Measurements from ENCODE around the gene WWC2.

DNA sequence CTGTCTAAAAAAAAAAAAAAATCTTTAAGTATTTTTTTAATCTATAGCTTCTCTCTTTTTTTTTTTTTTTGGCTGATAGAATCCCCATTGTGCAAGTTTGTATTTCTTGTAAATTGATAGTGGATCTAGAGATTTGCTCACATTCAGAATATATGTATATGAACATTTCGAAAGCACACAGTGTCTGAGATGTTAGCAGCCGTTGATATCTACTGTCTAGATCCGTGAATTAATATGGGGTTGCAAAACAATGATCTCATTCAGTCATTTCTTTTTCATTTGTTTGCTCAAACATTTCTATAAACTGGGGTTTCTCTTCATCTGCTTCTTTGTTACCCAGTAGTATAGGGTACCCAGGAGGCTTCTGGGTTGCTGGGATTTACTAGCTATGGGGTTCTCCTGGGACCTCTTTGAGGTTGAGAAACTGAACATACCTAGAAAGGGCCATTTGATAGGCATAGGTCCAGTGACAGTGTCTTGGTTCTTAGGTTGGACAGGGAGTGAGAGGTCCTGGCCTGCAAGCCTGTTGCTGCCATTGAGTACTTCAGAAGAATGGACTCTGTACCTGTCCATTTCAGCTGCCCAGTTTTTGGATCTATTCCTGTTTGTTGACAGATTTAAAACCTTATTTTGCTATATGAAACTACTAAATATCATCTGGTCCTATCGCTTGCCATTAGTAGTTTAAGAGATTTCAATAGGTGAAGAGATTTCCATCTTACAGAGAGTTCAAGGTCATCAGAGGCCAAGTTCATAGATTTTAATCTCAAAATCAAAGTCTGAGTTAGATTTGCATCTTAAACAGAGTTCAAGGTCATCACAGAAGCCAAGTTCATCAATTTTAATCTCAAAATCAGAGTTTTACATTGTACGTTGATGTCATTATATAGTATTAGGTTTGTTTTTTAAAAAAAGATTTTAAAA, 50.8 kb downstream of the WWC2 start:
- TF ChIP-seq, protein P1, sequence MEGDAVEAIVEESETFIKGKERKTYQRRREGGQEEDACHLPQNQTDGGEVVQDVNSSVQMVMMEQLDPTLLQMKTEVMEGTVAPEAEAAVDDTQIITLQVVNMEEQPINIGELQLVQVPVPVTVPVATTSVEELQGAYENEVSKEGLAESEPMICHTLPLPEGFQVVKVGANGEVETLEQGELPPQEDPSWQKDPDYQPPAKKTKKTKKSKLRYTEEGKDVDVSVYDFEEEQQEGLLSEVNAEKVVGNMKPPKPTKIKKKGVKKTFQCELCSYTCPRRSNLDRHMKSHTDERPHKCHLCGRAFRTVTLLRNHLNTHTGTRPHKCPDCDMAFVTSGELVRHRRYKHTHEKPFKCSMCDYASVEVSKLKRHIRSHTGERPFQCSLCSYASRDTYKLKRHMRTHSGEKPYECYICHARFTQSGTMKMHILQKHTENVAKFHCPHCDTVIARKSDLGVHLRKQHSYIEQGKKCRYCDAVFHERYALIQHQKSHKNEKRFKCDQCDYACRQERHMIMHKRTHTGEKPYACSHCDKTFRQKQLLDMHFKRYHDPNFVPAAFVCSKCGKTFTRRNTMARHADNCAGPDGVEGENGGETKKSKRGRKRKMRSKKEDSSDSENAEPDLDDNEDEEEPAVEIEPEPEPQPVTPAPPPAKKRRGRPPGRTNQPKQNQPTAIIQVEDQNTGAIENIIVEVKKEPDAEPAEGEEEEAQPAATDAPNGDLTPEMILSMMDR (IDR thresholded peaks at IDR 0.05; ENCODE audit: borderline replicate concordance, extremely low read depth, low read length, poor library complexity, severe bottlenecking) = no peak
- no peak for TF ChIP-seq EZH2 (IDR thresholded peaks at IDR 0.05; ENCODE audit: borderline replicate concordance, low read depth, low read length, severe bottlenecking)
